Tibial nerve (tissue), 4 donors: ENCODE results near the gene RNF2. TPM values are rescaled to one million over a fixed set of nuclear protein-coding genes. Genes with fewer than 3 reads are reported as not detected.

Experiments used
- DNase-seq, 2 donors: peaks; one replicate each; pipeline ENCODE4 v3.0.0-alpha.2; 2019; ENCODE audit warnings: low spot score in 2 of 2
- H3K27ac ChIP-seq, 4 donors: fragments of 200-600 bp; sonication (generic) in 3 of 4; one replicate each; pipeline ENCODE4 v1.5.1; 2017 to 2019; ENCODE audit warnings: mild to moderate bottlenecking in 1 of 4
- H3K27me3 ChIP-seq, 2 donors: fragments of 200-600 bp; sonication (generic) in 1 of 2; one replicate each; pipeline versions ENCODE4 v1.5.1 to v1.6.0; 2017 to 2019
- H3K36me3 ChIP-seq, 3 donors: fragments of 200-600 bp; sonication (generic); one replicate each; pipeline ENCODE4 v1.5.1; 2018 to 2019
- H3K4me1 ChIP-seq, 4 donors: fragments of 200-600 bp; sonication (generic) in 3 of 4; one replicate each; pipeline ENCODE4 v1.5.1; 2017 to 2019
- H3K4me3 ChIP-seq, 4 donors: fragments of 200-600 bp; sonication (generic) in 3 of 4; one replicate each; pipeline ENCODE4 v1.5.1; 2017 to 2019; ENCODE audit warnings: mild to moderate bottlenecking in 1 of 4, moderate library complexity in 1 of 4
- H3K9me3 ChIP-seq, 4 donors: fragments of 200-600 bp; sonication (generic) in 3 of 4; one replicate each; pipeline ENCODE4 v1.5.1; 2017 to 2019
- EP300 ChIP-seq, 2 donors: sonication (generic); formaldehyde crosslinking; IDR thresholded peaks; one replicate each; pipeline ENCODE4 v1.6.1; 2017; ENCODE audit warnings: antibody characterized with exemption in 2 of 2, mild to moderate bottlenecking in 1 of 2
- POLR2A ChIP-seq, 2 donors: fragments of 450-650 bp; IDR thresholded peaks; one replicate each; pipeline ENCODE4 v1.6.1; 2017; ENCODE audit warnings: antibody characterized with exemption in 2 of 2, mild to moderate bottlenecking in 2 of 2, moderate library complexity in 2 of 2
- WGBS, 2 donors: methylation state at CpG; one replicate each; pipeline ENCODE4 v1.1.5; 2018; 5-methylcytosine and 5-hydroxymethylcytosine counted together
- total RNA-seq, 4 donors: library from RNA; depleted of rRNA; stranded (reverse); fragments of >200 nt; gene quantifications; one replicate each; pipeline ENCODE4 v1.1.0, GENCODE V29; 2016
- TF ChIP-seq, protein P1 (sequence below), 5 experiments: fragments of 200-600 bp in 3 of 5; fragments of 450-650 bp in 2 of 5; sonication (generic) in 3 of 5; IDR thresholded peaks; one replicate each; pipeline ENCODE4 v1.5.1; 2016 to 2019; ENCODE audit warnings: antibody characterized with exemption in 5 of 5, mild to moderate bottlenecking in 3 of 5, moderate library complexity in 2 of 5

RNF2 gene
- total RNA-seq, 4 donors from 2014 or later: 11.1 to 18.9 (median 15.3) TPM

DNA sequence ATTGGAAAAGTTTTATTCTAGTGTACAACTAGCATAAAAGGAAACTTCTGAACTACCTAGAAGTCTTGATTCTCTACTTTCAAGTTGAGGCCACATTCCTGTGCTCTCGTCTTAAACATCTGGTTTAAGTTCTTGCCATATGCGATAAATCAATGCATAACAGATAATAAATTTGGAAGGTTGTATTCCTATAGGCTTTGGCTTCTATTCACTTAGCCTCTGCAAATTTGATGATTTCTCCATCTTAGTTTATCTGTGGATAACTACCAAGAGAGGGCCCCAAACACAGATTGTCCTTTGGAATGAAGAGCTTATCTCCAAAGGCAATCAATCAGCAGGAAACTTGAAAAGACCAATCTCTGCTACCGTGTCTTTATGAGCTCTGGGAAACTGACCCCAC lies 11.7 kb upstream of the RNF2 start:
- 58 to 64% methylated on average over 3 of the region's 3 CpGs for WGBS, 2 donors
- no peak for DNase-seq
- H3K4me3 ChIP-seq: no peak overlapping the region
- H3K4me1 ChIP-seq: no peaks in the 10 kb centered on the region
- no peak overlapping the region for H3K27ac ChIP-seq
- H3K27me3 ChIP-seq: no peaks in the 10 kb centered on the region
- no peak for TF ChIP-seq EP300 (IDR thresholded peaks at IDR 0.05)
- TF ChIP-seq, protein P1, sequence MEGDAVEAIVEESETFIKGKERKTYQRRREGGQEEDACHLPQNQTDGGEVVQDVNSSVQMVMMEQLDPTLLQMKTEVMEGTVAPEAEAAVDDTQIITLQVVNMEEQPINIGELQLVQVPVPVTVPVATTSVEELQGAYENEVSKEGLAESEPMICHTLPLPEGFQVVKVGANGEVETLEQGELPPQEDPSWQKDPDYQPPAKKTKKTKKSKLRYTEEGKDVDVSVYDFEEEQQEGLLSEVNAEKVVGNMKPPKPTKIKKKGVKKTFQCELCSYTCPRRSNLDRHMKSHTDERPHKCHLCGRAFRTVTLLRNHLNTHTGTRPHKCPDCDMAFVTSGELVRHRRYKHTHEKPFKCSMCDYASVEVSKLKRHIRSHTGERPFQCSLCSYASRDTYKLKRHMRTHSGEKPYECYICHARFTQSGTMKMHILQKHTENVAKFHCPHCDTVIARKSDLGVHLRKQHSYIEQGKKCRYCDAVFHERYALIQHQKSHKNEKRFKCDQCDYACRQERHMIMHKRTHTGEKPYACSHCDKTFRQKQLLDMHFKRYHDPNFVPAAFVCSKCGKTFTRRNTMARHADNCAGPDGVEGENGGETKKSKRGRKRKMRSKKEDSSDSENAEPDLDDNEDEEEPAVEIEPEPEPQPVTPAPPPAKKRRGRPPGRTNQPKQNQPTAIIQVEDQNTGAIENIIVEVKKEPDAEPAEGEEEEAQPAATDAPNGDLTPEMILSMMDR (IDR thresholded peaks at IDR 0.05): no peak
- TF ChIP-seq POLR2A (IDR thresholded peaks at IDR 0.05): no peak
- no peaks in the 10 kb centered on the region for H3K36me3 ChIP-seq
- H3K9me3 ChIP-seq: peaks cover 0 to under 1% (median 0%) of the 10 kb centered on the region in 4 donors

DNA sequence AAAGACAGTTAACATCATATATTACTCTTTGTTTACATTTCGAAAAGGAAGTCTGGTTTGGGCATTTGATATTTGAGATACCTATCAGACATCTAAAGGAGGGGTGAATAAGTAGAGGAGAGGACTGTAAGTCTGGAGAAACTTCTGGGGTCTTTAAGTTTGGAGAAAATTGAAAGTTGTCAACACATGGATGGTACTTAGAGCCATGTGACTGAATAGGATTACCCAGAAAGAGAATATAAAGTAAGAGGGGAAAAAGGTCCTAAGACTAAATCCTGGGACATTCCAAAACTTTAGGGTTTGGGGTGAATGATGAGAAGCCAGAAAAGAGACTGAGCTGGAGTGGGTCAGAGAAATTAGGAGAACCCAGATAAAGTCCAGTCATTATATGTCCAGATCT lies 10.1 kb upstream of the RNF2 start:
- H3K4me3 ChIP-seq: no peak overlapping the region
- 84 to 89% methylated on average over 1 of the region's 1 CpG for WGBS, 2 donors
- peaks cover 0 to 3% (median 0%) of the 10 kb centered on the region in 4 donors for H3K4me1 ChIP-seq
- H3K27ac ChIP-seq: no peak overlapping the region
- no peak for DNase-seq
- H3K36me3 ChIP-seq: no peaks in the 10 kb centered on the region
- H3K9me3 ChIP-seq: no peaks in the 10 kb centered on the region
- no peaks in the 10 kb centered on the region for H3K27me3 ChIP-seq
- TF ChIP-seq EP300 (IDR thresholded peaks at IDR 0.05): no peak
- no peak for TF ChIP-seq POLR2A (IDR thresholded peaks at IDR 0.05)
- TF ChIP-seq, protein P1 (IDR thresholded peaks at IDR 0.05): no peak

DNA sequence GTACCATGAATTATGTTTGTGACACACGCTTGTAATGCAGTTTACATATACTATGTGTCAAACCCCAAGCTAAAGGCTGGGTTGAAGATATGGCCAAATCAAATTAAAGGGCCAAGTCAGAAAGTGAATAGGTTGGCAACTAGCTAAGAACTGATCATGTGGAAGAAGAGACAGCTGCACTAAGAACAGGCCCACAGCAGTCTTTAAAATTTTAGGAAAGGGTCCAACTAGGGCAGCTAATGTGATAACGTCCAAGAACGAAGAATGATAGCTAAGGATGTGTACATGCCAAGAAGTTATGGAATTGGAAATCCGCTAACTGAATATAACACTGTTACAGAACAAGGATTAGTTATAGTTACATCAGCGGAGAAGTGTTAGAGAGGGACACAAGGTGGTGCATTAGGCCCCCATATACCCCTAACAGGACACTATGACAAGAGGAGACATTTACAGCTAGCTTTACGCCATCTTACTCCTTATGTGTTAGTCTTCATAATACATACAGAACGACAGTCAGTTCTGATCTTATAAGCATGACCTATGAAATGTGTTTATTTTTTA lies 6.5 kb upstream of the RNF2 start:
- DNase-seq: no peak
- TF ChIP-seq POLR2A (IDR thresholded peaks at IDR 0.05) (no peak), EP300 (IDR thresholded peaks at IDR 0.05) (no peak)
- TF ChIP-seq, protein P1 (IDR thresholded peaks at IDR 0.05): no peak
- 82 to 90% methylated on average over 7 of the region's 7 CpGs for WGBS, 2 donors
- H3K27me3 ChIP-seq: no peaks in the 10 kb centered on the region
- no peaks in the 10 kb centered on the region for H3K9me3 ChIP-seq
- H3K4me1 ChIP-seq: peaks cover 0 to 6% (median 0%) of the 10 kb centered on the region in 4 donors
- no peak overlapping the region for H3K4me3 ChIP-seq
- no peaks in the 10 kb centered on the region for H3K36me3 ChIP-seq
- H3K27ac ChIP-seq: no peak overlapping the region

DNA sequence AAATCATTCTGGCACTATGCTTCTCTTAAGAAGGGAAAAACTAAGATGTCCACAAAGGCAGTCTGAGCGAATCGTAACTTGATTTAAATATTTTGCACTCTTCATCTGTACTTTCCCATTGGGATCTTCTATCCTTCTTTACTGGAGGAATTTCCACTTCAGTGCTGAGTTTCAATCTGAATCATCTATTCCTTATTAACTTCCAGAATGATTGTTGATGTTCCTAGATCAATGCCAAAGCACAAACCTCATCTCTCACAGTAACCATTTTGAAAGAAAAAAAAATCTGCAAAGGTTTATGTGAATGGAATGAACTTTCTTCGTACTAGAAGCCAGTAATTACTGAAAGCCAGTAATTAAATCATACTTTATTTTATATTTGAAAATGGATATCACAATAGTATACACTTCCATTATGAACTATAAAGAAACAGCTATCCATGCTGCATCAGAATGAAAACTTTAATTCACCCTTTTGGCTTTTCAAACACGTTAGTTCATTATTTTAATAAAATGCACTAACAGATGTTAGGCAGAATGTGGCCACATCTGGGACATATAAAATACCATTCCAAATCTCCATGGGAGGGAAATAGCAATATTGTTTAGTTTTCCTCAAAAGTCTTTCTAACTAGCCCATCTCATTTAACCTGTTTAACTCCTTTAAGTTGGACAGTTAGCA lies 5.5 kb upstream of the RNF2 start:
- H3K27ac ChIP-seq: no peak overlapping the region
- H3K4me1 ChIP-seq: peaks cover 0 to 14% (median 2%) of the 10 kb centered on the region in 4 donors
- WGBS, 2 donors: 48 to 63% methylated on average over 4 of the region's 4 CpGs
- H3K36me3 ChIP-seq: no peaks in the 10 kb centered on the region
- no peak for DNase-seq
- TF ChIP-seq, protein P1 (IDR thresholded peaks at IDR 0.05): no peak
- TF ChIP-seq POLR2A (IDR thresholded peaks at IDR 0.05) (no peak), EP300 (IDR thresholded peaks at IDR 0.05) (no peak)
- no peaks in the 10 kb centered on the region for H3K27me3 ChIP-seq
- H3K9me3 ChIP-seq: no peaks in the 10 kb centered on the region
- no peak overlapping the region for H3K4me3 ChIP-seq

DNA sequence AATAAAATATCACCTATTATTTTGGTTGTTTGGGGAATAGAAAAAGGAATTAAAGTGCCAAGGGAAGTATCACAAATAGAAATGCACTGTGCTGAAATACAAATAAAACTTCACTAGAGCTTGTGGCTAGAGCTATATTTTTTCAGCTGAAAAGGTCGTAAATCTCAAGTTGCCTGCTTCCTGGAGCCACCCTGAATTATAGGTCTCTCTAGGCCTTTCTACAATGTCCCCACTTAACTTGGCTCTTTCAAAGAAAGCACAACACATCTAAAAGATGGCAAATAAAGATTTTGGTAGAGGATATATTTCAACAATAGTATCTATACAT lies 5.0 kb upstream of the RNF2 start:
- DNase-seq: no peak
- Histone ChIP-seq H3K27ac (no peak overlapping the region), H3K27me3 (no peaks in the 10 kb centered on the region), H3K4me3 (no peak overlapping the region), H3K9me3 (no peaks in the 10 kb centered on the region), H3K4me1 (peaks cover 0 to 14% (median 2%) of the 10 kb centered on the region in 4 donors), H3K36me3 (no peaks in the 10 kb centered on the region)
- TF ChIP-seq EP300 (IDR thresholded peaks at IDR 0.05) (no peak), POLR2A (IDR thresholded peaks at IDR 0.05) (no peak)
- TF ChIP-seq, protein P1 (IDR thresholded peaks at IDR 0.05): no peak
- WGBS, 2 donors: 33 to 51% methylated on average over 1 of the region's 1 CpG
